OCI-LY7 (cell line): ENCODE data around the gene SLC37A1. TPM values are rescaled to one million over a fixed set of nuclear protein-coding genes. Genes with fewer than 3 reads are reported as not detected.

Experiments used
- BruUV-seq: library from RNA; stranded (reverse); fragments of 400-500 nt; replicated peaks from 2 replicates; lab custom pipeline; 2021; lab: Mats Ljungman, UMichigan
- CTCF ChIA-PET: fragments of 300-600 bp; sonication (Branson Sonifier 250); formaldehyde crosslinking; loops from one replicate; lab custom pipeline; 2022; ENCODE audit warnings: antibody characterized with exemption; ENCODE audit not compliant: unreplicated experiment; lab: Charles Lee
- POLR2A ChIA-PET: fragments of 300-600 bp; sonication (Branson Sonifier 250); formaldehyde crosslinking; loops from one replicate; lab custom pipeline; 2022; ENCODE audit warnings: antibody characterized with exemption; lab: Charles Lee
- DNase-seq: peaks from one replicate; pipeline ENCODE4 v3.0.0-alpha.2; 2015; ENCODE audit warnings: low spot score
- H2AFZ ChIP-seq: fragments of 200-600 bp; sonication (generic), shearing (Covaris generic); 2 replicates; pipeline ENCODE4 v1.6.1; 2014; ENCODE audit warnings: mild to moderate bottlenecking, antibody characterized with exemption, low read length, moderate library complexity
- H3K27ac ChIP-seq: fragments of 200-600 bp; sonication (generic); 2 replicates; pipeline ENCODE4 v1.5.1; 2014; ENCODE audit warnings: mixed run types, low read depth, mild to moderate bottlenecking, moderate library complexity, low read length, inconsistent platforms; ENCODE audit not compliant: poor library complexity, severe bottlenecking
- H3K36me3 ChIP-seq: fragments of 200-600 bp; sonication (generic); 2 replicates; pipeline ENCODE4 v1.6.1; 2014; ENCODE audit warnings: mild to moderate bottlenecking, antibody characterized with exemption, low read length, moderate library complexity, mixed read lengths; ENCODE audit not compliant: insufficient read depth
- H3K4me1 ChIP-seq: fragments of 200-600 bp; sonication (generic); 2 replicates; pipeline ENCODE4 v1.5.1; 2014; ENCODE audit warnings: mild to moderate bottlenecking, low read length; ENCODE audit not compliant: insufficient read depth, poor library complexity, severe bottlenecking
- H3K4me2 ChIP-seq: fragments of 200-600 bp; sonication (generic); 2 replicates; pipeline ENCODE4 v1.6.1; 2014; ENCODE audit warnings: mild to moderate bottlenecking, low read length
- H3K4me3 ChIP-seq: fragments of 200-600 bp; sonication (generic); 2 replicates; pipeline ENCODE4 v1.5.1; 2014; ENCODE audit warnings: mild to moderate bottlenecking, low read depth, low read length; ENCODE audit not compliant: poor library complexity, severe bottlenecking
- H3K79me2 ChIP-seq: fragments of 200-600 bp; sonication (generic); 2 replicates; pipeline ENCODE4 v1.6.1; 2016; ENCODE audit warnings: low read depth, mild to moderate bottlenecking, low read length, moderate library complexity, mixed read lengths; ENCODE audit not compliant: insufficient read depth
- H3K9me2 ChIP-seq: fragments of 200-600 bp; sonication (generic); 2 replicates; pipeline ENCODE4 v1.6.1; 2016; ENCODE audit warnings: mild to moderate bottlenecking, low read length, mixed read lengths; ENCODE audit not compliant: insufficient read depth
- H3K9me3 ChIP-seq: fragments of 200-600 bp; sonication (generic); 2 replicates; pipeline ENCODE4 v1.6.1; 2014; ENCODE audit warnings: mild to moderate bottlenecking, mixed run types, low read length, mixed read lengths
- H4K20me1 ChIP-seq: fragments of 200-600 bp; sonication (generic); 2 replicates; pipeline ENCODE4 v1.6.1; 2014; ENCODE audit warnings: mild to moderate bottlenecking, antibody characterized with exemption, low read length, moderate library complexity, mixed read lengths; ENCODE audit not compliant: insufficient read depth
- EZH2phosphoT487 ChIP-seq: fragments of 200-600 bp; sonication (generic); IDR thresholded peaks from 2 replicates; pipeline ENCODE4 v1.6.1; 2018; ENCODE audit warnings: low read depth, borderline replicate concordance, mild to moderate bottlenecking, mixed run types, antibody characterized with exemption, low read length, moderate library complexity, mixed read lengths
- intact Hi-C: fragments of 100-400 bp; cut with micrococcal nuclease; formaldehyde crosslinking; loops from one replicate; pipeline ENCODE4 v1.10.0; 2022; ENCODE audit not compliant: unreplicated experiment
- total RNA-seq, 2 experiments: library from RNA; depleted of rRNA in 1 of 2; stranded (reverse); fragments of >200 nt in 1 of 2; shearing (Covaris generic) in 1 of 2; gene quantifications; 2 replicates each; pipeline ENCODE4 v1.2.3, GENCODE V29; 2014 to 2022
- TF ChIP-seq, protein P1 (sequence below): fragments of 200-600 bp; sonication (generic); conservative IDR thresholded peaks from 2 replicates; pipeline ENCODE4 v1.5.1; 2014; ENCODE audit warnings: mild to moderate bottlenecking, antibody characterized with exemption, low read length, moderate library complexity, mixed read lengths

SLC37A1 gene
- total RNA-seq, 2 experiments from 2014 or later = 22.5 to 27.6 TPM

DNA sequence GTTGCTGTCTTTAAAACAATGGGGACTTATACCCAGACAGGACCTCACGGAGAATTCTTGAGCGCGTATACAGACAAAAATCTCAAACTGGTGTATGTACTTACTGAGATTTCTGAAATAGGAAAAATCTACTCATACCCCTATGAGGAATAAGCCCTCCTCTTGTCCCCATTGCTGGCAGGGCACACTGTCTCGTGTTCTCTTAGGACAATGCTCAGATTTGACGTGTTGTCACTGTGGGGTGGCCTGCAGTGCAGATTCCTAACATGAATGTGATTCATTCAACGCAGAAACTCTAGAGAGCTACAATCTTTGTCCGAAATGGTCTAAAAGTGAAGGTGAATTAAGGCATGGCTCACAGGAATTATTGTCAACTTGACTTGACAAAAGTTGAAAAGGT, 108.6 kb downstream of the SLC37A1 start:
- ChIA-PET CTCF (no interaction called here), POLR2A (interaction anchor here (0.9 kb wide), 1 partner anchor 12 kb away, joined by 3 read pairs; no protein-coding TSS in a partner anchor)
- H2AFZ ChIP-seq = no peak overlapping the region
- no peaks in the 10 kb centered on the region for H3K36me3 ChIP-seq
- H3K4me2 ChIP-seq = no peak overlapping the region
- DNase-seq = no peak
- H4K20me1 ChIP-seq = no peaks in the 10 kb centered on the region
- H3K4me3 ChIP-seq = no peak overlapping the region
- H3K9me2 ChIP-seq = no peaks in the 10 kb centered on the region
- H3K9me3 ChIP-seq = no peaks in the 10 kb centered on the region
- H3K79me2 ChIP-seq = no peaks in the 10 kb centered on the region
- no peaks in the 10 kb centered on the region for H3K4me1 ChIP-seq
- no TSS peak for BruUV-seq
- intact Hi-C loops = no loop called here
- no peak overlapping the region for H3K27ac ChIP-seq
- TF ChIP-seq, protein P1, sequence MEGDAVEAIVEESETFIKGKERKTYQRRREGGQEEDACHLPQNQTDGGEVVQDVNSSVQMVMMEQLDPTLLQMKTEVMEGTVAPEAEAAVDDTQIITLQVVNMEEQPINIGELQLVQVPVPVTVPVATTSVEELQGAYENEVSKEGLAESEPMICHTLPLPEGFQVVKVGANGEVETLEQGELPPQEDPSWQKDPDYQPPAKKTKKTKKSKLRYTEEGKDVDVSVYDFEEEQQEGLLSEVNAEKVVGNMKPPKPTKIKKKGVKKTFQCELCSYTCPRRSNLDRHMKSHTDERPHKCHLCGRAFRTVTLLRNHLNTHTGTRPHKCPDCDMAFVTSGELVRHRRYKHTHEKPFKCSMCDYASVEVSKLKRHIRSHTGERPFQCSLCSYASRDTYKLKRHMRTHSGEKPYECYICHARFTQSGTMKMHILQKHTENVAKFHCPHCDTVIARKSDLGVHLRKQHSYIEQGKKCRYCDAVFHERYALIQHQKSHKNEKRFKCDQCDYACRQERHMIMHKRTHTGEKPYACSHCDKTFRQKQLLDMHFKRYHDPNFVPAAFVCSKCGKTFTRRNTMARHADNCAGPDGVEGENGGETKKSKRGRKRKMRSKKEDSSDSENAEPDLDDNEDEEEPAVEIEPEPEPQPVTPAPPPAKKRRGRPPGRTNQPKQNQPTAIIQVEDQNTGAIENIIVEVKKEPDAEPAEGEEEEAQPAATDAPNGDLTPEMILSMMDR = no peak
- no peak for TF ChIP-seq EZH2phosphoT487

DNA sequence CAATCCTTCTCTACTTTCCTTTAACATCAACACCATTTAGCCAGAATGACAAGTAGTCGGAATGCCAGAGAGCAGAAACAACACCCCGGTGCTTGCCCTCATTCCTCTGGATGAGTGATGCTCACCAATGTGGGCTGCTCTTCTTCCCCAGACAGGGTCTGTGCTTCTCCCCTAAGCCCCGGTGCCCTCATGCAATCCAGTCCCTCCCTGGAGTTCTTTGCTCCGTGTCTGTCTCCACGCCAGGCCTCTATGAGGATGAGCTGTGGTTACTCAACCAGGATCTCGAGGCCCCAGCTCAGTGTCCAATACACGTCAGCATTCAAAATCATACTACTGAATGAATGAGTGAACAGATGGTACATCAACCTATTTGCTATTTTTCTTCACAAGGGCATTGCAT, 110.0 kb downstream of the SLC37A1 start:
- TF ChIP-seq, protein P1 = no peak
- TF ChIP-seq EZH2phosphoT487 = no peak
- Histone ChIP-seq H3K79me2 (no peaks in the 10 kb centered on the region), H2AFZ (no peak overlapping the region), H3K9me3 (no peaks in the 10 kb centered on the region), H3K4me3 (no peak overlapping the region), H3K27ac (no peak overlapping the region), H3K9me2 (no peaks in the 10 kb centered on the region), H3K4me1 (no peaks in the 10 kb centered on the region), H4K20me1 (no peaks in the 10 kb centered on the region), H3K4me2 (no peak overlapping the region), H3K36me3 (no peaks in the 10 kb centered on the region)
- DNase-seq = no peak
- intact Hi-C loops = no loop called here
- ChIA-PET POLR2A (no interaction called here), CTCF (no interaction called here)
- BruUV-seq = no TSS peak

DNA sequence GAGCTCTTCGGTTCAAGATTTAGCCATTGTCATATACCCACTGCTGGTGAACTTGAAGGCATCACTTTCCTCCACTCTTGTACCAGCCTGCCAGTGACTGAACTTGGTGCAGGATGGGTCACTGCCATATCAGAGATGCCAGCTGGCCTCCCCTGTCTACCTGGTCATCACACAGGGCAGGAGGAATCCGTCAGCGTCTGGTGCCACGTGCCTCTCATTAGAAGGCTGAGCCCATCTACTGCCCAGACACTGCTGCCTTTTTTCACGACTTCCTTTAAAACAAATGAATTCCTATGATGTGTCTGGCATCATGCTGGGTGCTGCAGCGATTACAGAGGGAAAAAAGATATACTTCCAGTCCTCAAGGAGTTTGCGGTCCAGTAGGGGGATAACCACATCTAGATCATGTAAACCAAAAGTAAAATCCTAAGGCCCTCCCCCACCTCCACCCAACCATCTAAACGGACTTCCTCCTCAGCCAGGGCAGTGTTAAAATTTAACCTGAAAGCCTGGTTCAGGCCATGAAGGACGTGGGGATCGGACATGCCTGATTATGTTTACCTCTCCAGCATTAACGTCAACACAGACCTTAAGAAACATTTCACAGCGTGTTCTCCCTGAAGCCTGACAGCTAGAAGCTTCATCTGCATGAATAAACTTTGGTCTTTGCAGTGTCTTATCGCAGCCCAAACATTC, 110.6 kb downstream of the SLC37A1 start:
- no TSS peak for BruUV-seq
- Histone ChIP-seq H3K4me2 (no peak overlapping the region), H3K27ac (no peak overlapping the region), H3K9me3 (no peaks in the 10 kb centered on the region), H3K9me2 (no peaks in the 10 kb centered on the region), H3K79me2 (no peaks in the 10 kb centered on the region), H3K4me1 (no peaks in the 10 kb centered on the region), H4K20me1 (no peaks in the 10 kb centered on the region), H3K4me3 (no peak overlapping the region), H2AFZ (no peak overlapping the region), H3K36me3 (no peaks in the 10 kb centered on the region)
- DNase-seq = no peak
- CTCF ChIA-PET = no interaction called here
- no peak for TF ChIP-seq EZH2phosphoT487
- TF ChIP-seq, protein P1 = no peak
- POLR2A ChIA-PET = no interaction called here
- intact Hi-C loops = no loop called here
